Measurements from ENCODE around the gene CTF1. TPM values are rescaled to one million over a fixed set of nuclear protein-coding genes. Genes with fewer than 3 reads are reported as not detected.

CTF1 gene
- total RNA-seq, 1 donor from 2014 or later = 3.2 TPM

GRCh38 chr16:30874244-30874820 lies 22.1 kb upstream of the CTF1 start:
- Histone ChIP-seq H3K27ac (peak overlapping the region; percentile 81), H3K27me3 (no peaks in the 10 kb centered on the region), H3K4me1 (peaks cover 26% of the 10 kb centered on the region), H3K4me3 (peak overlapping the region; percentile 77 to 85), H3K36me3 (no peaks in the 10 kb centered on the region), H3K9me3 (no peaks in the 10 kb centered on the region)
- no peak for DNase-seq (ENCODE audit: extremely low spot score in 2 of 2)
- intact Hi-C loops (cut with DNase I) = no loop called here
- TF ChIP-seq POLR2AphosphoS5 (IDR thresholded peaks at IDR 0.05; ENCODE audit: insufficient read depth in 1 of 2, low read depth in 1 of 2) (no peak), POLR2A (IDR thresholded peaks at IDR 0.05) (no peak), CTCF (IDR thresholded peaks at IDR 0.05) (no peak)

GRCh38 chr16:30874821-30875717 lies 21.3 kb upstream of the CTF1 start:
- TF ChIP-seq POLR2A (IDR thresholded peaks at IDR 0.05) (peak in 1 of 2 donors; percentile 59), POLR2AphosphoS5 (IDR thresholded peaks at IDR 0.05; ENCODE audit: insufficient read depth in 1 of 2, low read depth in 1 of 2) (peak; percentile 84 to 91), CTCF (IDR thresholded peaks at IDR 0.05) (no peak)
- no peaks in the 10 kb centered on the region for H3K9me3 ChIP-seq
- H3K27me3 ChIP-seq = no peaks in the 10 kb centered on the region
- peaks cover 26% of the 10 kb centered on the region for H3K4me1 ChIP-seq
- intact Hi-C loops (cut with DNase I) = no loop called here
- peak overlapping the region; percentile 81 for H3K27ac ChIP-seq
- peak overlapping the region; percentile 77 to 85 for H3K4me3 ChIP-seq
- DNase-seq (ENCODE audit: extremely low spot score in 2 of 2) = no peak
- no peaks in the 10 kb centered on the region for H3K36me3 ChIP-seq

- Histone ChIP-seq H3K27ac (peak overlapping the region; percentile 81), H3K27me3 (no peaks in the 10 kb centered on the region), H3K36me3 (no peaks in the 10 kb centered on the region), H3K4me1 (peaks cover 26% of the 10 kb centered on the region), H3K9me3 (no peaks in the 10 kb centered on the region), H3K4me3 (peak overlapping the region; percentile 77 to 85)
- DNase-seq (ENCODE audit: extremely low spot score in 2 of 2) = no peak
- intact Hi-C loops (cut with DNase I) = no loop called here
- TF ChIP-seq CTCF (IDR thresholded peaks at IDR 0.05) (no peak), POLR2A (IDR thresholded peaks at IDR 0.05) (no peak)
Measured at GRCh38 chr16:30875871-30876801, 20.3 kb upstream of the CTF1 start.

DNA sequence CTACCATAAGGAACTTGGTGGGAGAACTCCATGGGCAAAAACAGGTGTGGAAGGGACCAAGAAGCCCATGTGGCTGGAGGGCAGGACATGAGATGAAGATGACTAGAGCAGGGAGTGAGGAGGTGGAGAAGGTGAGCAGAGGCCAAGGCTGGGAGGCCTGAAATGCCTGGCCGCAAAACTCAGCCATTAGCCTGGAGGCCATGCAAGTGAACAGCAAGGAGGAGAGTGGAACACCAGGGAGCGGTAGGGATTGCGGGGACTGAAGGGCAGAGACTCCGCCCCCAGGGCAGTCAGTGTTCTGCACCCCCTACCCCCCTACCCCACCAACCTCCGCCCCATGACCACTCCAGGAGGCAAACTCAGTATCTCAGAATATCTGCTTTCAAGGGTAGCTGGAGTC lies 19.5 kb upstream of the CTF1 start:
- no peaks in the 10 kb centered on the region for H3K36me3 ChIP-seq
- peaks cover 26% of the 10 kb centered on the region for H3K4me1 ChIP-seq
- DNase-seq (ENCODE audit: extremely low spot score in 2 of 2) = no peak
- H3K4me3 ChIP-seq = peak overlapping the region in 1 of 2 donors; percentile 77
- no peaks in the 10 kb centered on the region for H3K27me3 ChIP-seq
- TF ChIP-seq CTCF (IDR thresholded peaks at IDR 0.05) (no peak), POLR2A (IDR thresholded peaks at IDR 0.05) (no peak), POLR2AphosphoS5 (IDR thresholded peaks at IDR 0.05; ENCODE audit: insufficient read depth in 1 of 2, low read depth in 1 of 2) (no peak)
- no peaks in the 10 kb centered on the region for H3K9me3 ChIP-seq
- H3K27ac ChIP-seq = peak overlapping the region; percentile 81
- intact Hi-C loops (cut with DNase I) = no loop called here
